Transverse colon (tissue), 4 donors: ENCODE measurements around the gene BCL11B.

Source experiments
- CTCF ChIP-seq, 5 experiments: fragments of 200-600 bp in 3 of 5; fragments of 450-650 bp in 2 of 5; sonication (generic) in 3 of 5; IDR thresholded peaks; 1 replicate in 2 of 5; 2 replicates in 3 of 5; pipeline ENCODE4 v1.5.1; 2016 to 2017; ENCODE audit warnings: antibody characterized with exemption in 5 of 5, inconsistent platforms in 3 of 5, mild to moderate bottlenecking in 2 of 5, moderate library complexity in 1 of 5
- EP300 ChIP-seq: sonication (generic); formaldehyde crosslinking; IDR thresholded peaks from one replicate; pipeline ENCODE4 v1.6.1; 2017; ENCODE audit warnings: antibody characterized with exemption, low read depth
- POLR2A ChIP-seq: fragments of 450-650 bp; IDR thresholded peaks from one replicate; pipeline ENCODE4 v1.6.1; 2016; ENCODE audit warnings: antibody characterized with exemption, mild to moderate bottlenecking, moderate library complexity
- POLR2AphosphoS5 ChIP-seq, 3 donors: sonication (generic); formaldehyde crosslinking; IDR thresholded peaks; one replicate each; pipeline ENCODE4 v1.6.1; 2016; ENCODE audit warnings: antibody characterized with exemption in 3 of 3

DNA sequence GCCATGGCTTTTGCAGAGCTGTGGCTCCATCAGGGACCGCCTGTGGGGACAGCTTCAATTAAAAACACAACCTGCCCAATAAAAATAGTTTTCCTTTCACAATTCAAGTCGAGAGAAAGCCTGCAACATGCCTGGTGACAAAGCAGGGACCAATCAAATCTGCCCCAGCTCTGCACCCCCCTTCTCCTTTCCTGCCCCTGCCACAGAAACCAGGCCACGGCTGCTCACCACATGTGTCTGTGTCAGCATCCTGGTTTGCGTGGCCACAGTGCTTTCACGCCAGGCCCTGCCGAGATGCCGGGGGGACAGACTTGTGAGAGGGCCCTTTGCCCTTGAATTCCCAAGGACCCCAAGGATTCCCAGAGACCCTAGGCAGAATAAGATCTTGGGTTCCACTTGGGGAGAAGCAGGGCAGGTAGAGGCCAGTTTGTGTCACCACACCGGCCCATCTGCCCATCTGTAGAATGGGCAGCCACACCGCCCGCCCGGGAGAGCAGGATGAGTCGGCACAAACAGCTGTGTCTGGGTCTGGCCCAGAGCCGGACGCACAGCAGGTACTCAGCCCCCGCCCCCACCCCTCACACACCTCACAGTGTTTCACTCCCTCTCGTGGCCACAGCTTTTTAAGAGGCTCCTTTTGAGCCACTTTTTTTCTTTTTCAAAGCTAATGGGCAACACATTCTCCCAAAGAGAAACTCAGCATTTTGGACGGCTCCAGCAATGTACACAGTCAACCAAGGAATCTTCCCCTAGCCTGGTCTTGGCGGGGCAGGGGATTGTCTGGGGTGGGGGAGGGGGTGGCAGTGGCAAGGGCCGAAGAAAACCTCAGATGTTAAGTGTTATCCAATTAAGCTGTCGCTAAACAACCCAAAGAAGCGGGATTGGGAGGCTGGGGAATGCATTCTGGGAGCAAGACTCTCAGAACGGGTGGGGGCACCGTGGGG is 41.5 kb downstream of the BCL11B start:
- no peak for TF ChIP-seq CTCF (IDR thresholded peaks at IDR 0.05)
- no peak for TF ChIP-seq POLR2A
- TF ChIP-seq POLR2AphosphoS5 (IDR thresholded peaks at IDR 0.05): no peak
- no peak for TF ChIP-seq EP300
